Effector memory CD4-positive, alpha-beta T cell (primary cell): ENCODE measurements around the gene DDX31.

Experiments
- DNase-seq, 3 donors: peaks; one replicate each; pipeline ENCODE4 v3.0.0-alpha.2; 2020
- H3K27ac ChIP-seq: 2 replicates; pipeline ENCODE4 v1.7.0; 2013; ENCODE audit warnings: mild to moderate bottlenecking, low read length, moderate library complexity; ENCODE audit not compliant: insufficient read depth, poor library complexity, severe bottlenecking
- H3K27me3 ChIP-seq: replicated peaks from 2 replicates; pipeline ENCODE4 v1.7.0; 2013; ENCODE audit warnings: mild to moderate bottlenecking, low read length; ENCODE audit not compliant: insufficient read depth, control insufficient read depth, poor library complexity, severe bottlenecking
- H3K36me3 ChIP-seq: 2 replicates; pipeline ENCODE4 v1.7.0; 2013; ENCODE audit warnings: mild to moderate bottlenecking, low read length, moderate library complexity; ENCODE audit not compliant: control insufficient read depth, insufficient read depth
- H3K4me1 ChIP-seq: 2 replicates; pipeline ENCODE4 v1.7.0; 2013; ENCODE audit warnings: low read length, mild to moderate bottlenecking; ENCODE audit not compliant: control insufficient read depth, insufficient read depth, poor library complexity, severe bottlenecking
- H3K4me3 ChIP-seq: 2 replicates; pipeline ENCODE4 v1.7.0; 2013; ENCODE audit warnings: low read length, low read depth, mild to moderate bottlenecking; ENCODE audit not compliant: insufficient read depth, poor library complexity, severe bottlenecking
- H3K9me3 ChIP-seq: 2 replicates; pipeline ENCODE4 v1.7.0; 2013; ENCODE audit warnings: mild to moderate bottlenecking, low read length, moderate library complexity; ENCODE audit not compliant: control insufficient read depth

The DDX31 gene

DNA sequence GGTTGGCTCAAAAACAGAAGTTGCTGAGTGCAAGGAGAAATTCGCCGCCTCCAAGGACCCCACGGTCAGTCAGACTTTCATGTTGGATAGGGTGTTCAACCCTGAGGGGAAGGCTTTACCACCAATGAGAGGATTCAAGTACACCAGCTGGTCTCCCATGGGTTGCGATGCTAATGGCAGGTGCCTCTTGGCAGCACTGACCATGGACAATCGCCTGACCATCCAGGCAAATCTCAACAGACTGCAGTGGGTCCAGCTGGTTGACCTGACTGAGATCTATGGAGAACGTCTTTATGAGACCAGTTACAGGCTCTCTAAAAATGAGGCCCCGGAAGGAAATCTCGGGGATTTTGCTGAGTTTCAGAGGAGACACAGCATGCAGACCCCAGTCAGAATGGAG, 8.2 kb upstream of the DDX31 start:
- Histone ChIP-seq H3K27ac (no peak overlapping the region), H3K4me1 (no peaks in the 10 kb centered on the region), H3K36me3 (peaks cover 23% of the 10 kb centered on the region), H3K4me3 (no peak overlapping the region), H3K9me3 (no peaks in the 10 kb centered on the region), H3K27me3 (no peaks in the 10 kb centered on the region)
- no peak for DNase-seq

DNA sequence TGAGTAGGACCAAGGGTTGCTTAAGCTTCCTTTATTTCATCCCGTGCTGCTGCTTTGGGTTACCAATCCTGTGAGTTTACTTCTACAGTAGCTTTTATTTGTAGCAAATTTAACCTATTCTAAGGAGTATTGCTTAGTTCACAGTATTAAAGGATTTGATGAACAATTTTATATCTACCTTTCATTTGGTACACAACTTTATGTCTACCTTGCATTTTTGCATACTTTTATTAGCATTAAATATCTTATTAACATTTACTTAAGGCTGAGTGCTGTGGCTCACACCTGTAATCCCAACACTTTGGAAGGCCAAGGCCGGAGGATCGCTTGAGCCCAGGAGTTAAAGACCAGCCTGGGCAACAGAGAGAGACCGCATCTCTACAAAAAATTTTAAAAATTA, 4.7 kb upstream of the DDX31 start:
- Histone ChIP-seq H3K36me3 (peaks cover 17% of the 10 kb centered on the region), H3K9me3 (no peaks in the 10 kb centered on the region), H3K27ac (no peak overlapping the region), H3K27me3 (no peaks in the 10 kb centered on the region), H3K4me1 (peaks cover 16% of the 10 kb centered on the region), H3K4me3 (no peak overlapping the region)
- DNase-seq = no peak

DNA sequence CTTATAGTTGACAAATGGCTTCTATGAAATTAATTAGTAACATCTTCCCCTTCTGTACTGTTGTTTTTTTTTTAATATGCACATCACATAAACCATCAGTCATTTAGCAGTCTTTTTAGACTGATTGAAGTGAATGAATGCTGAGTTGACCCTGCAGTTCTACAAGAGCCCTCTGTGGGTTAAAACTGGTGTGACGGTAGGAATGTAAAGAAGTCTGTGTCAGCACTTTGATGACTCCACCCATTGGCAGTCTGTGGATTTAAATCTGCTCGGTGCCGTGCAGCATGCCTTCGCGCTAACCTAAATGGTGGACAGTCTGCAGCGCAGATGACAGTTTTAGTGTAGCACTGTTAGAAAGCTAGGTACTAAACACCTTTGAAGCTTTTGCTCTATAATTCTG, 3.6 kb upstream of the DDX31 start:
- no peak overlapping the region for H3K27ac ChIP-seq
- no peaks in the 10 kb centered on the region for H3K27me3 ChIP-seq
- no peak for DNase-seq
- H3K9me3 ChIP-seq = no peaks in the 10 kb centered on the region
- H3K4me3 ChIP-seq = no peak overlapping the region
- H3K4me1 ChIP-seq = peaks cover 20% of the 10 kb centered on the region
- peaks cover 6% of the 10 kb centered on the region for H3K36me3 ChIP-seq

DNA sequence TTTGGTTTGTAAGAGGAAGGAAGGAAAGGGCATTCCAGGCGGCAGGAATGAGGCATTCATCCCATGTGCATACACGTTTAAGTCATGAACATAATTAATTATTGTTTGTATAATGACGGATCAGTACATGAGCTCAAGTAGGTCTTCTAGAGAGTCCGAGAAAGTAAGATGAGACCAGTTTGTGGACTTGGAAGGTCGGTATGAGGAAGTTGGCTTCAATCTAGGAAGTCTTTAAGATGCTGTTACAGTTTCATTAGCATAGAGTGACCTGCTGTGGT, 2.6 kb upstream of the DDX31 start:
- Histone ChIP-seq H3K9me3 (no peaks in the 10 kb centered on the region), H3K36me3 (no peaks in the 10 kb centered on the region), H3K4me3 (no peak overlapping the region), H3K27me3 (no peaks in the 10 kb centered on the region), H3K27ac (no peak overlapping the region), H3K4me1 (peaks cover 20% of the 10 kb centered on the region)
- DNase-seq = no peak

DNA sequence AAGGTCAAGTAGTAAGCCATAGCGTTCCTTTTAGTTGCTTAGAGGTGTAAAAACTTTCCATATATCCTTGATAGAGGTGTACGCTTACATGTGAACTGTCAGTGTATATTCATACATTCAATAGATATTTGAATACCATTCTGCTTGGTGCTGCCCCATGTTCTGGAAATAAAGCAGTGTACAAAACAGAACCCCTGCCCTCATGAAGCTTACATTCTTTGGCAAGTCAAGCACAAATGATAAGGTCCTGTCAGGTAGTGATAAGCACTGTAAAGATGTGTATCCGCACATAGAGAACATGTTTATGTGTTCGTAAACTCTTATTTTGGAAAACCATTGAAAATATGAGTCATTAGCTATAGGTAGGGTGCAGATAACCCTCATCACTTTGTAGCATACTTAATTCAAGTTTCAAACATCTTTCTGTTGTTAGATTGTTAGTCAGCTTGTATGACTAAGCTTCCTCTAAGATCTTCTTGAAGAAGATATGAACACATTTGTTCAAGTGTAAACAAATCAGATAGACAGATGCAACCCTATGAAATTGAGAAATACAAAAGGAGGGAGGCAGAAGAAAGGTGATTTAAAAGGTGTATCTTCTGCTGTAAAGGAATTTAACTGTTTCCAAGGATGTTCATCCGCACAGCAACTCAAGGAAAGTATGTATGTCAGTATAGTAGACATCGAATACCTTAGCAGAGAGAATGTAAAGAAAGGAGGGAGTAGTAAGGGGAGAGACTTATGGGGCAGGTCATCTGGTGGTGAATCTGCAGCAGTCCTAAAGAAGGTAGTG, 2.0 kb upstream of the DDX31 start:
- no peak for DNase-seq
- Histone ChIP-seq H3K27me3 (no peaks in the 10 kb centered on the region), H3K36me3 (no peaks in the 10 kb centered on the region), H3K27ac (peak overlapping the region; percentile 99), H3K4me1 (peaks cover 20% of the 10 kb centered on the region), H3K4me3 (peak overlapping the region; percentile 98), H3K9me3 (no peaks in the 10 kb centered on the region)

DNA sequence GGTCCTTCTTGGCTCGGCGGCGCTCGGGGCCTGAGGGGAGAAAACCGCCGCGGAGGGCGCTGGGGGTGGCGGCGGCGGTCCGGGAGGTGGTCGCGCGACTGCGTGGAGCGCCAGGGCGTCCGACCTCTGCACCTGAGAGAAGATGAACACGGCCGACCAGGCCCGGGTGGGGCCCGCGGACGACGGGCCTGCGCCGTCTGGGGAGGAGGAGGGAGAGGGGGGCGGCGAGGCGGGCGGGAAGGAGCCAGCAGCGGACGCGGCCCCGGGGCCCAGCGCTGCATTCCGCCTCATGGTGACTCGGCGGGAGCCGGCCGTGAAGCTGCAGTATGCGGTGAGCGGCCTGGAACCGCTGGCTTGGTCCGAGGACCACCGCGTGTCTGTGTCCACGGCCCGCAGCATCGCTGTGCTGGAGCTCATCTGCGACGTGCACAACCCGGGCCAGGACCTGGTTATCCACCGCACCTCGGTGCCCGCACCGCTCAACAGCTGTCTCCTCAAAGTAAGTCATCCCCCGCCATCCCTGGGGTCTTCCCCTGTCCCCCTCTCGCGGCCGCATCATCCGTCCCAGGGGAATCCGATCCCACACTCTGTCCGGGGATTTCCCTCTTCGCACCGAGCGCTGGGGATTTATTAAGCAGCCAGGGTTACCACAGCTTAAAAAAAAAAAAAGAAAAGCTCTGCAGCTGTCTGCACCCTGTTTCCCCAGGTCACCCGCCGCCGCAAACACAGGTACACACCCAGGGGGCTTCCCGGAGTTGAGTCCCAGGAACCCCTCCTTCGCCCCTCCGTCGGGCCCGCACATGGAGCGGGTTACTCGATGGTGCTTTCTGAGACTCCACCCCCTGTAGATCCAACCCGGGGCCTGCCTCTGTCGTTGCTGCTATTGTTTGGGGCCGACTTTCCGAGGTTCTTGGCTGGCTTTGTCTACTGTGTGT, 941 bp upstream of the DDX31 start, which contains the start of gene GTF3C4:
Gene GTF3C4, plus strand, starts transcription at position 8 of the 935 bp plus-strand sequence. Its CDS starts 135 bp downstream, at position 143.
- H3K4me3 ChIP-seq = peak within 1 kb of the TSS; percentile 98
- no peaks in the 10 kb centered on the region for H3K9me3 ChIP-seq
- peak within 1 kb of the TSS; percentile 99 for H3K27ac ChIP-seq
- peaks cover 20% of the 10 kb centered on the region for H3K4me1 ChIP-seq
- no peaks in the 10 kb centered on the region for H3K27me3 ChIP-seq
- DNase-seq = peak; percentile 63 to 75 (median 72)
- H3K36me3 ChIP-seq = peaks cover 2% of the 10 kb centered on the region

DNA sequence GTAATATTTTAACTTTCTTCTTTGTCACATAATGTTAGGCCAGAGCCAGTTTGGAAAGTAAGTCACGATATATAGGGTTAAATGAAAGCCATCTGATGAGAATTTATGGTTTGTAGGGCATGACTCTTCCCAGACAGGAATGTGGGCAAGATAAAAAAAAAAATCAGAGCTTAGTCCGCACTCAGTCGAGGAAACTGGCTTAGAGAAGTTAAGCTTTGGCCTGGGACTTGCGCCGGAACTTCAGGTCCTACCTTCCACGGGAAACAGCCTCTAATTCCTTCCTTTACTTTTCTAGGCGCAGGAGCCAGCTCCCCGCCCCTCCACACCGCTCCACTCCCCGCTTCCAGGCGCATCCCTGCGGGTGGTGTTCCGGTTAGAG, 475 bp downstream of the DDX31 start:
- Histone ChIP-seq H3K4me3 (peak overlapping the region; percentile 98), H3K27ac (peak overlapping the region; percentile 99), H3K9me3 (no peaks in the 10 kb centered on the region), H3K36me3 (peaks cover 8% of the 10 kb centered on the region), H3K4me1 (peaks cover 20% of the 10 kb centered on the region), H3K27me3 (no peaks in the 10 kb centered on the region)
- no peak for DNase-seq

DNA sequence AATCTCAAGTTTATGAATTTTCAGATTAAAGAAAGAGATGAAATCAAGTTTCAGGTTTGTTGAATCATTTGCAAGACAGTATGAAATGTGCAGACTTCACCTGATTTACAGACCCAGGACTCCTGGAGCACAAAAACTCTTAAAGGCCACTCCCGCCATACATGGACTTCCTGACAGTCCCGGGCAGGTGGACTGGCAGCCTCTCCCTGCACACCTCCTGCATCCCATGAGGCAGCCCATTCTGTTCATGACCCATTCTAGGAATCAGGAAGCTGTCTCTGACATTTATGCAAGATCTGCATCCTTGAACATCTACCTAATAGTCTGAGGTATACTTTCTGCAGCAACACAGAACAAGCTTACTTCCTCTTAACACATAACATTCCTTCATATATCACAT, 5.9 kb downstream of the DDX31 start:
- DNase-seq = no peak
- Histone ChIP-seq H3K36me3 (peaks cover 38% of the 10 kb centered on the region), H3K4me3 (no peak overlapping the region)

DNA sequence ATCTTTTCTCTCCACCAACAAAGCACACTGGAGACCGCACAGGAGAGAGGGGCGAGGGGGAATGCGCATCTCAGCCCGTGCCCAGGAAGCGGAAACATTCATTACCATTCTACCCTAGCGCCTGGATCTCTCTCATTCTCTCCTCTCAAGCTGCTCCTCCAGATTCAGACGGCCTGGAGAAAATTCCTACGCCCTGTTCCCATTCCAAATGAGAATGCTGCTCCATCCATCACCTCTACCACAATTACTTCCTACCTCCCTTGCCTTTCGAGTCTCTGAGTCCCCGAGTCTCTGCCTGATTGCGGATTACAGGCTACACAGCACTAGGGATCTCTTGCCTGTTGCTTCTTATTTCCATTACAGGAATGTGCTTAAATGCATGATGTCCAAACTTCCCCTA, 6.7 kb downstream of the DDX31 start:
- H3K9me3 ChIP-seq = no peaks in the 10 kb centered on the region
- DNase-seq = no peak
- H3K4me3 ChIP-seq = no peak overlapping the region
- peaks cover 44% of the 10 kb centered on the region for H3K36me3 ChIP-seq
- H3K27me3 ChIP-seq = no peaks in the 10 kb centered on the region
- H3K4me1 ChIP-seq = no peaks in the 10 kb centered on the region
- H3K27ac ChIP-seq = no peak overlapping the region

More for the DNA sequence above, 5.9 kb downstream of the DDX31 start:
- no peaks in the 10 kb centered on the region for H3K9me3 ChIP-seq
- no peaks in the 10 kb centered on the region for H3K4me1 ChIP-seq
- H3K27me3 ChIP-seq = no peaks in the 10 kb centered on the region
- no peak overlapping the region for H3K27ac ChIP-seq
